Mesenchymal stem cell (in vitro differentiated cells and primary cell): ENCODE results near the gene GFY.
"Not testable (repeated sequence)": the region's sequence is repeated elsewhere in the genome, so short reads cannot be mapped to it uniquely, and the experiment has no call there.

Experiments
- DNase-seq: peaks from one replicate; pipeline ENCODE4 v3.0.0-alpha.2; 2013
- H2AFZ ChIP-seq: one replicate; pipeline ENCODE4 v1.6.1; 2013; ENCODE audit warnings: low read depth, mild to moderate bottlenecking, control low read depth, inconsistent platforms, low read length, moderate library complexity
- H2AK5ac ChIP-seq: 2 replicates; pipeline ENCODE4 v1.6.1; 2013; ENCODE audit warnings: low read length, moderate library complexity, mild to moderate bottlenecking, inconsistent platforms; ENCODE audit not compliant: severe bottlenecking
- H2BK120ac ChIP-seq: one replicate; pipeline ENCODE4 v1.6.1; 2013; ENCODE audit warnings: low read depth, mild to moderate bottlenecking, inconsistent platforms, low read length, moderate library complexity
- H2BK12ac ChIP-seq, 2 experiments: one replicate each; pipeline ENCODE4 v1.6.1; 2013; ENCODE audit warnings: inconsistent platforms in 2 of 2, low read length in 2 of 2, mild to moderate bottlenecking in 2 of 2, moderate library complexity in 2 of 2, control low read depth in 1 of 2
- H2BK15ac ChIP-seq: one replicate; pipeline ENCODE4 v1.6.1; 2013; ENCODE audit warnings: mild to moderate bottlenecking, low read depth, inconsistent platforms; ENCODE audit not compliant: poor library complexity, severe bottlenecking
- H2BK5ac ChIP-seq: 2 replicates; pipeline ENCODE4 v1.6.1; 2013; ENCODE audit warnings: low read depth, mild to moderate bottlenecking, low read length, control low read depth, inconsistent platforms; ENCODE audit not compliant: poor library complexity, severe bottlenecking
- H3K14ac ChIP-seq, 2 experiments: one replicate each; pipeline ENCODE4 v1.6.1; 2013; ENCODE audit warnings: inconsistent platforms in 2 of 2, low read length in 2 of 2, control low read depth in 1 of 2, mild to moderate bottlenecking in 1 of 2, moderate library complexity in 1 of 2
- H3K18ac ChIP-seq, 2 experiments: one replicate each; pipeline ENCODE4 v1.6.1; 2013; ENCODE audit warnings: inconsistent platforms in 2 of 2, low read length in 2 of 2, control low read depth in 1 of 2, low read depth in 1 of 2, mild to moderate bottlenecking in 1 of 2
- H3K23ac ChIP-seq, 2 experiments: one replicate each; pipeline ENCODE4 v1.6.1; 2013; ENCODE audit warnings: inconsistent platforms in 2 of 2, low read length in 2 of 2, mild to moderate bottlenecking in 2 of 2, moderate library complexity in 2 of 2, control low read depth in 1 of 2
- H3K27ac ChIP-seq: 2 replicates; pipeline ENCODE4 v1.5.1; 2013; ENCODE audit warnings: mild to moderate bottlenecking, moderate library complexity, low read length, control low read depth, inconsistent platforms; ENCODE audit not compliant: poor library complexity, severe bottlenecking
- H3K27me3 ChIP-seq, 2 experiments: 2 replicates each; pipeline versions ENCODE4 v1.6.1 to v1.7.0; 2013; ENCODE audit warnings: low read length in 2 of 2, mild to moderate bottlenecking in 2 of 2, moderate library complexity in 2 of 2, control low read depth in 1 of 2, inconsistent platforms in 1 of 2; ENCODE audit not compliant: control insufficient read depth in 1 of 2, insufficient read depth in 1 of 2
- H3K36me3 ChIP-seq, 2 experiments: 2 replicates each; pipeline versions ENCODE4 v1.6.1 to v1.7.0; 2013; ENCODE audit warnings: low read length in 2 of 2, control low read depth in 1 of 2, inconsistent platforms in 1 of 2, low read depth in 1 of 2, mild to moderate bottlenecking in 1 of 2; ENCODE audit not compliant: insufficient read depth in 2 of 2, control insufficient read depth in 1 of 2
- H3K4ac ChIP-seq, 2 experiments: one replicate each; pipeline ENCODE4 v1.6.1; 2013; ENCODE audit warnings: inconsistent platforms in 2 of 2, low read length in 2 of 2, mild to moderate bottlenecking in 2 of 2, moderate library complexity in 2 of 2, control low read depth in 1 of 2, low read depth in 1 of 2
- H3K4me1 ChIP-seq: 2 replicates; pipeline ENCODE4 v1.6.1; 2013; ENCODE audit warnings: low read depth, low read length, control low read depth; ENCODE audit not compliant: control insufficient read depth, insufficient read depth
- H3K4me2 ChIP-seq: 2 replicates; pipeline ENCODE4 v1.6.1; 2013; ENCODE audit warnings: low read length, mild to moderate bottlenecking, inconsistent platforms; ENCODE audit not compliant: poor library complexity, severe bottlenecking
- H3K4me3 ChIP-seq, 2 experiments: 2 replicates each; pipeline versions ENCODE4 v1.5.1 to v1.7.0; 2013; ENCODE audit warnings: low read length in 2 of 2, mild to moderate bottlenecking in 2 of 2, control low read depth in 1 of 2, low read depth in 1 of 2; ENCODE audit not compliant: insufficient read depth in 1 of 2
- H3K79me1 ChIP-seq: replicated peaks from 2 replicates; pipeline ENCODE4 v1.6.1; 2013; ENCODE audit warnings: mild to moderate bottlenecking, control low read depth, low read length, inconsistent platforms; ENCODE audit not compliant: poor library complexity, severe bottlenecking
- H3K9ac ChIP-seq: 2 replicates; pipeline ENCODE4 v1.7.0; 2013; ENCODE audit warnings: mild to moderate bottlenecking, low read length, moderate library complexity
- H3K9me3 ChIP-seq: 2 replicates; pipeline ENCODE4 v1.7.0; 2013; ENCODE audit warnings: mild to moderate bottlenecking, low read length; ENCODE audit not compliant: control insufficient read depth
- H4K8ac ChIP-seq: one replicate; pipeline ENCODE4 v1.6.1; 2013; ENCODE audit warnings: inconsistent platforms, mild to moderate bottlenecking, low read length, moderate library complexity
- H4K91ac ChIP-seq: one replicate; pipeline ENCODE4 v1.6.1; 2013; ENCODE audit warnings: mild to moderate bottlenecking, low read length, inconsistent platforms
- WGBS: methylation state at CpG from one replicate; pipeline ENCODE4 v1.1.7; 2013; ENCODE audit warnings: mixed read lengths; 5-methylcytosine and 5-hydroxymethylcytosine counted together

The GFY gene

GRCh38 chr19:49459388-49459787 lies 34.2 kb downstream of the GFY start:
- H3K79me1 ChIP-seq = peaks cover 17% of the 10 kb centered on the region
- no peaks in the 10 kb centered on the region for H3K9me3 ChIP-seq
- H3K27ac ChIP-seq = no peak overlapping the region
- no peaks in the 10 kb centered on the region for H3K27me3 ChIP-seq
- DNase-seq = no peak
- no peak overlapping the region for H3K4me3 ChIP-seq
- 96% methylated on average over 10 of the region's 12 CpGs for WGBS
- H3K4ac ChIP-seq = no peak overlapping the region
- H2BK5ac ChIP-seq = no peak overlapping the region
- no peak overlapping the region for H2BK15ac ChIP-seq
- no peak overlapping the region for H2AFZ ChIP-seq
- H2BK120ac ChIP-seq = no peak overlapping the region
- H2AK5ac ChIP-seq = no peak overlapping the region
- no peak overlapping the region for H3K9ac ChIP-seq
- H2BK12ac ChIP-seq = no peak overlapping the region
- no peak overlapping the region for H3K4me2 ChIP-seq
- peaks cover 1% of the 10 kb centered on the region for H3K4me1 ChIP-seq
- no peak overlapping the region for H3K18ac ChIP-seq
- no peak overlapping the region for H3K14ac ChIP-seq
- H3K23ac ChIP-seq = no peak overlapping the region
- no peak overlapping the region for H4K8ac ChIP-seq
- peak overlapping the region; percentile 68 for H4K91ac ChIP-seq
- peaks cover 3 to 30% of the 10 kb centered on the region in 2 experiments for H3K36me3 ChIP-seq

- H2AK5ac ChIP-seq, H4K91ac ChIP-seq, H3K9ac ChIP-seq, H4K8ac ChIP-seq, H3K9me3 ChIP-seq, H2BK15ac ChIP-seq, H3K23ac ChIP-seq, DNase-seq, H3K27me3 ChIP-seq, H3K27ac ChIP-seq, H2BK5ac ChIP-seq, H3K4me1 ChIP-seq, H2BK12ac ChIP-seq, H3K4ac ChIP-seq, H3K14ac ChIP-seq, H3K4me2 ChIP-seq, H3K18ac ChIP-seq, H3K4me3 ChIP-seq, H2BK120ac ChIP-seq, H2AFZ ChIP-seq: not testable (repeated sequence)
- no CpG with 5 or more reads among the region's 1 CpG for WGBS
- H3K79me1 ChIP-seq = peaks cover 15% of the 10 kb centered on the region
- H3K36me3 ChIP-seq = peaks cover 11 to 47% of the 10 kb centered on the region in 2 experiments
These were observed 35.9 kb downstream of the GFY start for GRCh38 chr19:49461130-49461529.

GRCh38 chr19:49461656-49462055 lies 36.5 kb downstream of the GFY start:
- Histone ChIP-seq H3K79me1 (peaks cover 12% of the 10 kb centered on the region), H2AK5ac (no peak overlapping the region), H4K91ac (no peak overlapping the region), H3K4ac (no peak overlapping the region), H3K27me3 (no peaks in the 10 kb centered on the region), H2BK15ac (no peak overlapping the region), H3K4me2 (no peak overlapping the region), H3K36me3 (peaks cover 11 to 52% of the 10 kb centered on the region in 2 experiments), H3K18ac (no peak overlapping the region), H3K9me3 (no peaks in the 10 kb centered on the region), H3K14ac (no peak overlapping the region), H3K4me1 (peaks cover 3% of the 10 kb centered on the region), H3K9ac (no peak overlapping the region), H2BK5ac (no peak overlapping the region), H2BK120ac (no peak overlapping the region), H3K4me3 (no peak overlapping the region), H2AFZ (no peak overlapping the region), H2BK12ac (no peak overlapping the region), H3K23ac (no peak overlapping the region), H4K8ac (no peak overlapping the region), H3K27ac (no peak overlapping the region)
- 97% methylated on average over 24 of the region's 37 CpGs for WGBS
- DNase-seq = no peak

DNA sequence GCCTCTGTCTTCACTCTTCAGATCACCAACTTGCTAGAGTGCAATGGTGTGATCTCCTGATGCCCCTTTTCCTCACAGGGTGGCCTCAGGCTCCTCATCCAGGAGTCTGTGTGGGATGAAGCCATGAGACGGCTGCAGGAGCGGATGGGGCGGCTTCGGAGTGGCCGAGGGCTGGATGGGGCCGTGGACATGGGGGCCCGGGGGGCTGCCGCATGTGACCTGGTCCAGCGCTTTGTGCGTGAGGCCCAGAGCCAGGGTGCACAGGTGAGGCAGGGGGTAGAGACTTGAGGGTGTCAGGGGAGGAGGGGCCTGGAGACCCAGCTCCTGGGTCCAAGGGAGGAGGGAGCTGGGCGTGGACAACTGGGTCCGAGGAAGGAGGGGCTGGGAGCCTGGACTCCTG lies 37.3 kb downstream of the GFY start:
- Histone ChIP-seq H3K4ac (no peak overlapping the region), H3K4me3 (no peak overlapping the region), H2BK5ac (no peak overlapping the region), H3K23ac (no peak overlapping the region), H3K14ac (no peak overlapping the region), H2BK15ac (no peak overlapping the region), H3K27ac (no peak overlapping the region), H3K4me2 (no peak overlapping the region), H2AK5ac (no peak overlapping the region), H3K27me3 (no peaks in the 10 kb centered on the region), H2BK120ac (no peak overlapping the region), H3K79me1 (peaks cover 12% of the 10 kb centered on the region), H3K9ac (no peak overlapping the region), H2AFZ (no peak overlapping the region), H3K36me3 (peaks cover 11 to 56% of the 10 kb centered on the region in 2 experiments), H3K4me1 (peaks cover 3% of the 10 kb centered on the region), H3K9me3 (no peaks in the 10 kb centered on the region), H4K91ac (no peak overlapping the region), H4K8ac (no peak overlapping the region), H2BK12ac (no peak overlapping the region), H3K18ac (no peak overlapping the region)
- DNase-seq = no peak
- WGBS = 96% methylated on average over 11 of the region's 12 CpGs
